Activated T-cell treated with anti-CD3 and anti-CD28 coated beads, Interleukin-2, amount 50 U/mL, for 72 hours (primary cell): ENCODE data around the gene DMD. TPM values are rescaled to one million over a fixed set of nuclear protein-coding genes. Genes with fewer than 3 reads are reported as not detected.

Experiments
- ATAC-seq, 2 donors: fragments of 150-1000 bp; cut with Tn5 transposase; replicated peaks in 1 of 2; 2 replicates each; pipeline ENCODE4 v1.10.0; 2021; ENCODE audit warnings: moderate library complexity in 2 of 2, mild to moderate bottlenecking in 1 of 2
- DNase-seq, 2 donors: peaks; one replicate each; pipeline ENCODE4 v3.0.0; 2021 to 2022; ENCODE audit warnings: mixed read lengths in 1 of 2
- H3K27ac Mint-ChIP-seq: one replicate; pipeline ENCODE4 v1.8.0; 2022; ENCODE audit warnings: mild to moderate bottlenecking, moderate library complexity, mixed read lengths
- H3K27me3 Mint-ChIP-seq: one replicate; pipeline ENCODE4 v1.8.0; 2022; ENCODE audit warnings: low read depth, mixed read lengths
- H3K36me3 Mint-ChIP-seq, 2 donors: one replicate each; pipeline ENCODE4 v1.8.0; 2022; ENCODE audit warnings: mixed read lengths in 2 of 2, mild to moderate bottlenecking in 1 of 2; ENCODE audit not compliant: insufficient read depth in 2 of 2
- H3K4me1 Mint-ChIP-seq: one replicate; pipeline ENCODE4 v1.8.0; 2022; ENCODE audit warnings: low read depth, mixed read lengths
- H3K4me3 Mint-ChIP-seq, 2 donors: one replicate each; pipeline ENCODE4 v1.8.0; 2022; ENCODE audit warnings: mild to moderate bottlenecking in 2 of 2, mixed read lengths in 2 of 2, moderate library complexity in 2 of 2
- H3K9me3 Mint-ChIP-seq, 2 donors: one replicate each; pipeline ENCODE4 v1.8.0; 2022; ENCODE audit warnings: mixed read lengths in 2 of 2
- total RNA-seq, 2 donors: library from RNA; stranded (reverse); gene quantifications; one replicate each; pipeline ENCODE4 v1.2.3, GENCODE V29; 2022

DMD gene
- total RNA-seq, 2 donors from 2014 or later, result 2.9 to 4.6 TPM

GRCh38 chrX:31555506-31555905, 1655.8 kb downstream of the DMD start:
- H3K4me3 Mint-ChIP-seq, result no peak overlapping the region
- H3K36me3 Mint-ChIP-seq, result no peaks in the 10 kb centered on the region
- H3K9me3 Mint-ChIP-seq, result peaks cover 0 to 1% of the 10 kb centered on the region in 2 donors
- no peaks in the 10 kb centered on the region for H3K27me3 Mint-ChIP-seq
- no peak overlapping the region for H3K27ac Mint-ChIP-seq
- DNase-seq, result no peak
- no peaks in the 10 kb centered on the region for H3K4me1 Mint-ChIP-seq
- no peak for ATAC-seq

GRCh38 chrX:31551913-31552312, 1659.4 kb downstream of the DMD start:
- Mint-ChIP-seq H3K36me3 (no peaks in the 10 kb centered on the region), H3K9me3 (peaks cover 0 to 1% of the 10 kb centered on the region in 2 donors), H3K4me3 (no peak overlapping the region), H3K27ac (no peak overlapping the region), H3K27me3 (no peaks in the 10 kb centered on the region), H3K4me1 (no peaks in the 10 kb centered on the region)
- DNase-seq (no peak), ATAC-seq (no peak)

GRCh38 chrX:31550158-31550557, 1661.2 kb downstream of the DMD start:
- Mint-ChIP-seq H3K4me3 (no peak overlapping the region), H3K36me3 (no peaks in the 10 kb centered on the region), H3K27ac (no peak overlapping the region), H3K4me1 (no peaks in the 10 kb centered on the region), H3K27me3 (peaks cover 3% of the 10 kb centered on the region), H3K9me3 (peaks cover 0 to 1% of the 10 kb centered on the region in 2 donors)
- no peak for ATAC-seq
- DNase-seq, result no peak

GRCh38 chrX:31547816-31548215, 1663.5 kb downstream of the DMD start:
- Mint-ChIP-seq H3K27ac (no peak overlapping the region), H3K27me3 (peaks cover 4% of the 10 kb centered on the region), H3K4me3 (no peak overlapping the region), H3K9me3 (peaks cover 1 to 2% of the 10 kb centered on the region in 2 donors), H3K36me3 (no peaks in the 10 kb centered on the region), H3K4me1 (no peaks in the 10 kb centered on the region)
- ATAC-seq (no peak), DNase-seq (no peak)

GRCh38 chrX:31547416-31547815, 1663.9 kb downstream of the DMD start:
- H3K4me1 Mint-ChIP-seq, result no peaks in the 10 kb centered on the region
- H3K36me3 Mint-ChIP-seq, result no peaks in the 10 kb centered on the region
- H3K27ac Mint-ChIP-seq, result no peak overlapping the region
- peaks cover 4% of the 10 kb centered on the region for H3K27me3 Mint-ChIP-seq
- no peak for DNase-seq
- H3K9me3 Mint-ChIP-seq, result peaks cover 0 to 2% of the 10 kb centered on the region in 2 donors
- H3K4me3 Mint-ChIP-seq, result no peak overlapping the region
- ATAC-seq, result no peak

- DNase-seq, result no peak
- H3K4me1 Mint-ChIP-seq, result no peaks in the 10 kb centered on the region
- H3K9me3 Mint-ChIP-seq, result peaks cover 0 to 2% of the 10 kb centered on the region in 2 donors
- H3K27me3 Mint-ChIP-seq, result peaks cover 4% of the 10 kb centered on the region
- no peak overlapping the region for H3K27ac Mint-ChIP-seq
- H3K4me3 Mint-ChIP-seq, result no peak overlapping the region
- H3K36me3 Mint-ChIP-seq, result no peaks in the 10 kb centered on the region
- no peak for ATAC-seq
Measured at GRCh38 chrX:31546126-31546525, 1665.2 kb downstream of the DMD start.

- Mint-ChIP-seq H3K4me3 (no peak overlapping the region), H3K27ac (no peak overlapping the region), H3K9me3 (peaks cover 0 to 2% of the 10 kb centered on the region in 2 donors), H3K27me3 (peaks cover 4% of the 10 kb centered on the region), H3K4me1 (no peaks in the 10 kb centered on the region), H3K36me3 (no peaks in the 10 kb centered on the region)
- ATAC-seq (no peak), DNase-seq (no peak)
Measured at GRCh38 chrX:31545726-31546125, 1665.6 kb downstream of the DMD start.

GRCh38 chrX:31545191-31545590, 1666.2 kb downstream of the DMD start:
- H3K27ac Mint-ChIP-seq, result no peak overlapping the region
- ATAC-seq, result no peak
- H3K27me3 Mint-ChIP-seq, result peaks cover 4% of the 10 kb centered on the region
- DNase-seq, result no peak
- H3K4me1 Mint-ChIP-seq, result no peaks in the 10 kb centered on the region
- H3K36me3 Mint-ChIP-seq, result no peaks in the 10 kb centered on the region
- H3K9me3 Mint-ChIP-seq, result peaks cover 0 to 2% of the 10 kb centered on the region in 2 donors
- H3K4me3 Mint-ChIP-seq, result no peak overlapping the region

- Mint-ChIP-seq H3K36me3 (no peaks in the 10 kb centered on the region), H3K27ac (no peak overlapping the region), H3K4me3 (no peak overlapping the region), H3K27me3 (peaks cover 4% of the 10 kb centered on the region), H3K9me3 (peaks cover 0 to 2% of the 10 kb centered on the region in 2 donors), H3K4me1 (no peaks in the 10 kb centered on the region)
- no peak for DNase-seq
- ATAC-seq, result no peak
Measured at GRCh38 chrX:31543634-31544033, 1667.7 kb downstream of the DMD start.

GRCh38 chrX:31542566-31542965, 1668.8 kb downstream of the DMD start:
- peaks cover 0 to 3% of the 10 kb centered on the region in 2 donors for H3K9me3 Mint-ChIP-seq
- H3K27me3 Mint-ChIP-seq, result peaks cover 4% of the 10 kb centered on the region
- H3K36me3 Mint-ChIP-seq, result no peaks in the 10 kb centered on the region
- no peak for DNase-seq
- H3K27ac Mint-ChIP-seq, result no peak overlapping the region
- ATAC-seq, result no peak
- no peaks in the 10 kb centered on the region for H3K4me1 Mint-ChIP-seq
- H3K4me3 Mint-ChIP-seq, result no peak overlapping the region

GRCh38 chrX:31540313-31540712, 1671.0 kb downstream of the DMD start:
- H3K4me3 Mint-ChIP-seq, result no peak overlapping the region
- ATAC-seq, result no peak
- peaks cover 0 to 4% of the 10 kb centered on the region in 2 donors for H3K9me3 Mint-ChIP-seq

GRCh38 chrX:31527455-31528126, 1683.8 kb downstream of the DMD start:
- no peaks in the 10 kb centered on the region for H3K9me3 Mint-ChIP-seq
- no peaks in the 10 kb centered on the region for H3K4me1 Mint-ChIP-seq
- no peak for DNase-seq
- no peaks in the 10 kb centered on the region for H3K36me3 Mint-ChIP-seq
- no peaks in the 10 kb centered on the region for H3K27me3 Mint-ChIP-seq
- ATAC-seq, result no peak
- no peak overlapping the region for H3K4me3 Mint-ChIP-seq
- no peak overlapping the region for H3K27ac Mint-ChIP-seq

More at GRCh38 chrX:31540313-31540712, 1671.0 kb downstream of the DMD start:
- H3K27ac Mint-ChIP-seq, result no peak overlapping the region
- no peaks in the 10 kb centered on the region for H3K36me3 Mint-ChIP-seq
- peaks cover 3% of the 10 kb centered on the region for H3K27me3 Mint-ChIP-seq
- no peaks in the 10 kb centered on the region for H3K4me1 Mint-ChIP-seq
- no peak for DNase-seq

- Mint-ChIP-seq H3K9me3 (no peaks in the 10 kb centered on the region), H3K36me3 (no peaks in the 10 kb centered on the region), H3K27me3 (no peaks in the 10 kb centered on the region), H3K4me3 (no peak overlapping the region), H3K27ac (no peak overlapping the region), H3K4me1 (no peaks in the 10 kb centered on the region)
- ATAC-seq, result no peak
- no peak for DNase-seq
Measured at GRCh38 chrX:31523884-31524536, 1687.3 kb downstream of the DMD start.

GRCh38 chrX:31522760-31523159, 1688.6 kb downstream of the DMD start:
- no peaks in the 10 kb centered on the region for H3K27me3 Mint-ChIP-seq
- H3K4me1 Mint-ChIP-seq, result no peaks in the 10 kb centered on the region
- no peak overlapping the region for H3K4me3 Mint-ChIP-seq
- H3K9me3 Mint-ChIP-seq, result no peaks in the 10 kb centered on the region
- no peak for DNase-seq
- no peaks in the 10 kb centered on the region for H3K36me3 Mint-ChIP-seq
- no peak overlapping the region for H3K27ac Mint-ChIP-seq
- no peak for ATAC-seq
